HCT116 (cell line): Measurements from ENCODE around the gene STIM2. TPM values are rescaled to one million over a fixed set of nuclear protein-coding genes. Genes with fewer than 3 reads are reported as not detected.

Experiments
- ATAC-seq: fragments of 200-7000 bp; cut with Tn5 transposase; 2 replicates; pipeline ENCODE4 v1.9.1; 2020; ENCODE audit warnings: mild to moderate bottlenecking, moderate library complexity
- BruUV-seq: library from RNA; stranded (reverse); fragments of 400-500 nt; replicated peaks from 2 replicates; lab custom pipeline; 2021; lab: Mats Ljungman, UMichigan
- CTCF ChIA-PET: fragments of 300-600 bp; sonication (Branson Sonifier 250); formaldehyde crosslinking; loops from one replicate; lab custom pipeline; 2021; ENCODE audit warnings: antibody characterized with exemption; lab: Charles Lee
- POLR2A ChIA-PET: fragments of 300-600, 350-600 bp; sonication (Branson Sonifier 250); formaldehyde crosslinking; loops from one replicate; lab custom pipeline; 2021; ENCODE audit warnings: antibody characterized with exemption; lab: Charles Lee
- RAD21 ChIA-PET, 2 experiments: fragments of 300-600 bp; sonication (Branson Sonifier 250); formaldehyde crosslinking; loops; one replicate each; lab custom pipeline; 2023; ENCODE audit warnings: low total read pairs in 2 of 2; ENCODE audit not compliant: uncharacterized antibody in 2 of 2, unreplicated experiment in 2 of 2, low non-redundant PET in 1 of 2; lab: Charles Lee
- DNase-seq: peaks from one replicate; pipeline ENCODE4 v3.0.0-alpha.2; 2010; ENCODE audit warnings: low read depth, low spot score
- H2AFZ ChIP-seq: fragments of 200-600 bp; shearing (Covaris generic), sonication (generic); 2 replicates; pipeline ENCODE4 v1.6.1; 2017; ENCODE audit warnings: low read depth, mixed run types, mixed read lengths, antibody characterized with exemption, low read length; ENCODE audit not compliant: poor library complexity, severe bottlenecking
- H3K27ac ChIP-seq: 2 replicates; pipeline ENCODE4 v1.5.1; 2012; ENCODE audit warnings: low read depth, low read length
- H3K27me3 ChIP-seq: fragments of 200-600 bp; sonication (generic); 2 replicates; pipeline ENCODE4 v1.6.1; 2016; ENCODE audit warnings: mixed run types, low read length, mixed read lengths; ENCODE audit not compliant: insufficient read depth
- H3K36me3 ChIP-seq, 2 experiments: fragments of 200-500 bp in 1 of 2; fragments of 200-600 bp in 1 of 2; sonication (Bioruptor generic) in 1 of 2; sonication (generic) in 1 of 2; 2 replicates each; pipeline versions ENCODE4 v1.5.1 to v1.6.1; 2014 to 2016; ENCODE audit warnings: low read length in 2 of 2, inconsistent platforms in 1 of 2, mixed read lengths in 1 of 2, mixed run types in 1 of 2; ENCODE audit not compliant: insufficient read depth in 2 of 2, control insufficient read depth in 1 of 2
- H3K4me1 ChIP-seq, 2 experiments: fragments of 200-600 bp in 1 of 2; sonication (generic) in 1 of 2; 2 replicates each; pipeline versions ENCODE4 v1.5.1 to v1.6.1; 2012 to 2017; ENCODE audit warnings: low read length in 2 of 2, inconsistent platforms in 1 of 2, mild to moderate bottlenecking in 1 of 2, mixed read lengths in 1 of 2, mixed run types in 1 of 2, moderate library complexity in 1 of 2; ENCODE audit not compliant: insufficient read depth in 2 of 2, control insufficient read depth in 1 of 2
- H3K4me2 ChIP-seq: fragments of 200-600 bp; sonication (generic); 2 replicates; pipeline ENCODE4 v1.6.1; 2017; ENCODE audit warnings: mixed run types, low read length, mixed read lengths
- H3K4me3 ChIP-seq, 2 experiments: fragments of 200-600 bp in 1 of 2; sonication (generic) in 1 of 2; replicated peaks in 1 of 2; 2 replicates each; pipeline ENCODE4 v1.5.1; 2011 to 2016; ENCODE audit warnings: low read length in 2 of 2, control low read depth in 1 of 2, low read depth in 1 of 2, mild to moderate bottlenecking in 1 of 2, mixed read lengths in 1 of 2, mixed run types in 1 of 2
- H3K79me2 ChIP-seq: fragments of 200-600 bp; sonication (generic); 2 replicates; pipeline ENCODE4 v1.6.1; 2017; ENCODE audit warnings: mild to moderate bottlenecking, mixed run types, low read length, moderate library complexity, mixed read lengths; ENCODE audit not compliant: insufficient read depth
- H3K9ac ChIP-seq: fragments of 200-600 bp; sonication (generic); 2 replicates; pipeline ENCODE4 v1.6.1; 2016; ENCODE audit warnings: low read length, mixed read lengths
- H3K9me2 ChIP-seq: fragments of 200-600 bp; sonication (generic), shearing (Covaris generic); 2 replicates; pipeline ENCODE4 v1.6.1; 2017; ENCODE audit warnings: mixed run types, mild to moderate bottlenecking, moderate library complexity; ENCODE audit not compliant: insufficient read depth
- H3K9me3 ChIP-seq, 2 experiments: fragments of 200-500 bp in 1 of 2; fragments of 200-600 bp in 1 of 2; sonication (Bioruptor generic) in 1 of 2; sonication (generic) in 1 of 2; 2 replicates each; pipeline ENCODE4 v1.6.1; 2014 to 2017; ENCODE audit warnings: low read length in 2 of 2, mixed read lengths in 2 of 2, inconsistent platforms in 1 of 2, low read depth in 1 of 2, mild to moderate bottlenecking in 1 of 2, mixed run types in 1 of 2, moderate library complexity in 1 of 2; ENCODE audit not compliant: control insufficient read depth in 1 of 2, insufficient read depth in 1 of 2
- H4K20me1 ChIP-seq: fragments of 200-600 bp; sonication (generic), shearing (Covaris generic); 2 replicates; pipeline ENCODE4 v1.6.1; 2017; ENCODE audit warnings: mixed run types, mild to moderate bottlenecking, moderate library complexity; ENCODE audit not compliant: insufficient read depth
- CEBPB ChIP-seq: IDR thresholded peaks from 2 replicates; pipeline ENCODE4 v1.6.1; 2012; ENCODE audit warnings: low read depth
- ELF1 ChIP-seq: IDR thresholded peaks from 2 replicates; pipeline ENCODE4 v1.6.1; 2012; ENCODE audit warnings: low read depth, borderline replicate concordance
- EZH2phosphoT487 ChIP-seq: fragments of 200-600 bp; IDR thresholded peaks from 2 replicates; pipeline ENCODE4 v1.6.1; 2018; ENCODE audit warnings: antibody characterized with exemption, borderline replicate concordance
- JUND ChIP-seq: IDR thresholded peaks from 2 replicates; pipeline ENCODE4 v1.6.1; 2012
- SIN3A ChIP-seq: IDR thresholded peaks from 2 replicates; pipeline ENCODE4 v1.6.1; 2012; ENCODE audit warnings: low read depth
- SP1 ChIP-seq: IDR thresholded peaks from 2 replicates; pipeline ENCODE4 v1.6.1; 2012; ENCODE audit warnings: low read depth
- SRF ChIP-seq: IDR thresholded peaks from 2 replicates; pipeline ENCODE4 v1.6.1; 2012; ENCODE audit warnings: low read depth
- TCF7L2 ChIP-seq: IDR thresholded peaks from 2 replicates; pipeline ENCODE4 v1.7.0; 2011; ENCODE audit warnings: borderline replicate concordance, inconsistent platforms; ENCODE audit not compliant: insufficient read depth, insufficient read length; ENCODE audit errors: extremely low read depth
- intact Hi-C: fragments of 100-400 bp; cut with micrococcal nuclease; formaldehyde crosslinking; loops from 2 replicates; pipeline ENCODE4 v1.10.0; 2022
- total RNA-seq: library from RNA; stranded (reverse); gene quantifications from one replicate; pipeline ENCODE4 v1.2.1, GENCODE V29; 2021; ENCODE audit not compliant: unreplicated experiment
- TF ChIP-seq, protein P1 (sequence below): IDR thresholded peaks from 2 replicates; pipeline ENCODE4 v1.6.1; 2011; ENCODE audit warnings: mild to moderate bottlenecking, low read length, moderate library complexity; ENCODE audit not compliant: insufficient replicate concordance; ENCODE audit errors: extremely low read depth
- TF ChIP-seq, protein P2 (sequence below): IDR thresholded peaks from 2 replicates; pipeline ENCODE4 v1.6.1; 2012; ENCODE audit warnings: low read depth
- TF ChIP-seq, protein P3 (sequence below): IDR thresholded peaks from 2 replicates; pipeline ENCODE4 v1.6.1; 2012
- TF ChIP-seq, protein P4 (sequence below), 3 experiments: fragments of 200-600 bp in 1 of 3; sonication (generic) in 1 of 3; IDR thresholded peaks in 2 of 3; conservative IDR thresholded peaks in 1 of 3; 2 replicates each; pipeline ENCODE4 v1.5.1; 2012 to 2017; ENCODE audit warnings: low read depth in 2 of 3, low read length in 2 of 3, antibody characterized with exemption in 1 of 3, borderline replicate concordance in 1 of 3, control low read depth in 1 of 3, mild to moderate bottlenecking in 1 of 3, mixed read lengths in 1 of 3, mixed run types in 1 of 3, moderate library complexity in 1 of 3; ENCODE audit not compliant: insufficient read depth in 1 of 3

Gene STIM2
- total RNA-seq, 1 experiment from 2014 or later = 65.9 TPM

DNA sequence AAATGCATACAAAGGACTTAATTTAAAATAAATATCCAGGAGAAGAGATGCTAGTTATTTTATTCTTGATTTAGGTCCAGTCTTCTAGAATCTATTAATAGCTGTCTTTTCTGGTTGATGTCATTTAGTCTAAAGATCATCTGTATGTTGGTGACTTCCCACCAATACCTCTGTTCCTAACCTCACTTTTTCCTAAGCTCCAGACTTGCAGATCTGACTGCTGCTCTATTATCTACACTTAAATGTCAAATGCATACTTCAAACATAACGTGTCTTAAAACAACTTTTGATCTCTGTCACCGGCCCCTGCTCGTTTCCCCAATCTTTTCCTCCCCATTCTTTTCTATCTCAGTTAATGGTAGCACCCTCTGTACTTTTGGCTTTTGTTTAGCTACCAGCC, 133.3 kb downstream of the STIM2 start:
- H3K36me3 ChIP-seq = no peaks in the 10 kb centered on the region
- peaks cover 3 to 13% of the 10 kb centered on the region in 2 experiments; a peak in 2 of 4 replicates for H3K4me1 ChIP-seq
- no peak overlapping the region for H3K4me3 ChIP-seq
- H4K20me1 ChIP-seq = no peaks in the 10 kb centered on the region
- no peaks in the 10 kb centered on the region for H3K9me2 ChIP-seq
- H3K4me2 ChIP-seq = no peak overlapping the region
- no peak overlapping the region for H3K9ac ChIP-seq
- H2AFZ ChIP-seq = no peak overlapping the region
- no peaks in the 10 kb centered on the region for H3K79me2 ChIP-seq
- ChIA-PET CTCF (no interaction called here), RAD21 (no interaction called here), POLR2A (no interaction called here)
- DNase-seq = no peak
- H3K27me3 ChIP-seq = no peaks in the 10 kb centered on the region
- TF ChIP-seq SIN3A (no peak), SP1 (no peak), CEBPB (no peak), JUND (no peak), SRF (no peak), EZH2phosphoT487 (no peak), TCF7L2 (no peak), ELF1 (no peak)
- TF ChIP-seq, protein P1, sequence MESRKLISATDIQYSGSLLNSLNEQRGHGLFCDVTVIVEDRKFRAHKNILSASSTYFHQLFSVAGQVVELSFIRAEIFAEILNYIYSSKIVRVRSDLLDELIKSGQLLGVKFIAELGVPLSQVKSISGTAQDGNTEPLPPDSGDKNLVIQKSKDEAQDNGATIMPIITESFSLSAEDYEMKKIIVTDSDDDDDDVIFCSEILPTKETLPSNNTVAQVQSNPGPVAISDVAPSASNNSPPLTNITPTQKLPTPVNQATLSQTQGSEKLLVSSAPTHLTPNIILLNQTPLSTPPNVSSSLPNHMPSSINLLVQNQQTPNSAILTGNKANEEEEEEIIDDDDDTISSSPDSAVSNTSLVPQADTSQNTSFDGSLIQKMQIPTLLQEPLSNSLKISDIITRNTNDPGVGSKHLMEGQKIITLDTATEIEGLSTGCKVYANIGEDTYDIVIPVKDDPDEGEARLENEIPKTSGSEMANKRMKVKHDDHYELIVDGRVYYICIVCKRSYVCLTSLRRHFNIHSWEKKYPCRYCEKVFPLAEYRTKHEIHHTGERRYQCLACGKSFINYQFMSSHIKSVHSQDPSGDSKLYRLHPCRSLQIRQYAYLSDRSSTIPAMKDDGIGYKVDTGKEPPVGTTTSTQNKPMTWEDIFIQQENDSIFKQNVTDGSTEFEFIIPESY = no peak
- TF ChIP-seq, protein P2, sequence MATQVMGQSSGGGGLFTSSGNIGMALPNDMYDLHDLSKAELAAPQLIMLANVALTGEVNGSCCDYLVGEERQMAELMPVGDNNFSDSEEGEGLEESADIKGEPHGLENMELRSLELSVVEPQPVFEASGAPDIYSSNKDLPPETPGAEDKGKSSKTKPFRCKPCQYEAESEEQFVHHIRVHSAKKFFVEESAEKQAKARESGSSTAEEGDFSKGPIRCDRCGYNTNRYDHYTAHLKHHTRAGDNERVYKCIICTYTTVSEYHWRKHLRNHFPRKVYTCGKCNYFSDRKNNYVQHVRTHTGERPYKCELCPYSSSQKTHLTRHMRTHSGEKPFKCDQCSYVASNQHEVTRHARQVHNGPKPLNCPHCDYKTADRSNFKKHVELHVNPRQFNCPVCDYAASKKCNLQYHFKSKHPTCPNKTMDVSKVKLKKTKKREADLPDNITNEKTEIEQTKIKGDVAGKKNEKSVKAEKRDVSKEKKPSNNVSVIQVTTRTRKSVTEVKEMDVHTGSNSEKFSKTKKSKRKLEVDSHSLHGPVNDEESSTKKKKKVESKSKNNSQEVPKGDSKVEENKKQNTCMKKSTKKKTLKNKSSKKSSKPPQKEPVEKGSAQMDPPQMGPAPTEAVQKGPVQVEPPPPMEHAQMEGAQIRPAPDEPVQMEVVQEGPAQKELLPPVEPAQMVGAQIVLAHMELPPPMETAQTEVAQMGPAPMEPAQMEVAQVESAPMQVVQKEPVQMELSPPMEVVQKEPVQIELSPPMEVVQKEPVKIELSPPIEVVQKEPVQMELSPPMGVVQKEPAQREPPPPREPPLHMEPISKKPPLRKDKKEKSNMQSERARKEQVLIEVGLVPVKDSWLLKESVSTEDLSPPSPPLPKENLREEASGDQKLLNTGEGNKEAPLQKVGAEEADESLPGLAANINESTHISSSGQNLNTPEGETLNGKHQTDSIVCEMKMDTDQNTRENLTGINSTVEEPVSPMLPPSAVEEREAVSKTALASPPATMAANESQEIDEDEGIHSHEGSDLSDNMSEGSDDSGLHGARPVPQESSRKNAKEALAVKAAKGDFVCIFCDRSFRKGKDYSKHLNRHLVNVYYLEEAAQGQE = no peak
- TF ChIP-seq, protein P3, sequence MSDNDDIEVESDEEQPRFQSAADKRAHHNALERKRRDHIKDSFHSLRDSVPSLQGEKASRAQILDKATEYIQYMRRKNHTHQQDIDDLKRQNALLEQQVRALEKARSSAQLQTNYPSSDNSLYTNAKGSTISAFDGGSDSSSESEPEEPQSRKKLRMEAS = no peak
- TF ChIP-seq, protein P4, sequence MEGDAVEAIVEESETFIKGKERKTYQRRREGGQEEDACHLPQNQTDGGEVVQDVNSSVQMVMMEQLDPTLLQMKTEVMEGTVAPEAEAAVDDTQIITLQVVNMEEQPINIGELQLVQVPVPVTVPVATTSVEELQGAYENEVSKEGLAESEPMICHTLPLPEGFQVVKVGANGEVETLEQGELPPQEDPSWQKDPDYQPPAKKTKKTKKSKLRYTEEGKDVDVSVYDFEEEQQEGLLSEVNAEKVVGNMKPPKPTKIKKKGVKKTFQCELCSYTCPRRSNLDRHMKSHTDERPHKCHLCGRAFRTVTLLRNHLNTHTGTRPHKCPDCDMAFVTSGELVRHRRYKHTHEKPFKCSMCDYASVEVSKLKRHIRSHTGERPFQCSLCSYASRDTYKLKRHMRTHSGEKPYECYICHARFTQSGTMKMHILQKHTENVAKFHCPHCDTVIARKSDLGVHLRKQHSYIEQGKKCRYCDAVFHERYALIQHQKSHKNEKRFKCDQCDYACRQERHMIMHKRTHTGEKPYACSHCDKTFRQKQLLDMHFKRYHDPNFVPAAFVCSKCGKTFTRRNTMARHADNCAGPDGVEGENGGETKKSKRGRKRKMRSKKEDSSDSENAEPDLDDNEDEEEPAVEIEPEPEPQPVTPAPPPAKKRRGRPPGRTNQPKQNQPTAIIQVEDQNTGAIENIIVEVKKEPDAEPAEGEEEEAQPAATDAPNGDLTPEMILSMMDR (IDR thresholded peaks at IDR 0.05 in 2 of 3, conservative IDR thresholded peaks at IDR 0.05 in 1 of 3; ENCODE audit: borderline replicate concordance in 1 of 3, insufficient read depth in 1 of 3, low read depth in 2 of 3, low read length in 2 of 3) = no peak
- TF ChIP-seq, all 23 proteins: peak for 0
- Histone ChIP-seq H3K27ac (no peak overlapping the region), H3K9me3 (no peaks in the 10 kb centered on the region)
- no peak for ATAC-seq
- no TSS peak for BruUV-seq
- intact Hi-C loops = no loop called here
